IPS DF 6.9 (cell line): Measurements from ENCODE around the gene COQ8A.

Experiments
- DNase-seq: peaks from one replicate; pipeline ENCODE4 v3.0.0-alpha.2; 2013; ENCODE audit warnings: low read depth, low spot score
- H3K27ac ChIP-seq: one replicate; pipeline ENCODE4 v1.5.1; 2013; ENCODE audit warnings: low read length, control low read depth
- H3K27me3 ChIP-seq: 2 replicates; pipeline ENCODE4 v1.6.1; 2013; ENCODE audit warnings: mild to moderate bottlenecking, low read length; ENCODE audit not compliant: control insufficient read depth, insufficient read depth
- H3K36me3 ChIP-seq: 2 replicates; pipeline ENCODE4 v1.6.1; 2013; ENCODE audit warnings: low read length; ENCODE audit not compliant: control insufficient read depth, insufficient read depth
- H3K4me1 ChIP-seq: 2 replicates; pipeline ENCODE4 v1.6.1; 2013; ENCODE audit warnings: low read length; ENCODE audit not compliant: control insufficient read depth, insufficient read depth
- H3K4me3 ChIP-seq: 2 replicates; pipeline ENCODE4 v1.5.1; 2013; ENCODE audit warnings: mild to moderate bottlenecking, low read length
- H3K9me3 ChIP-seq: 2 replicates; pipeline ENCODE4 v1.6.1; 2013; ENCODE audit warnings: low read length, inconsistent platforms; ENCODE audit not compliant: control insufficient read depth, insufficient read depth
- WGBS: extraction: QIAGEN DNeasy Blood & Tissue Kit; methylation state at CpG from one replicate; pipeline ENCODE4 v1.1.7; 2013; ENCODE audit warnings: mixed read lengths, missing lambda C conversion rate; ENCODE audit not compliant: insufficient read length, insufficient coverage; 5-methylcytosine and 5-hydroxymethylcytosine counted together

COQ8A gene

GRCh38 chr1:226960944-226961765 lies 21.1 kb downstream of the COQ8A start:
- no peak for DNase-seq
- Histone ChIP-seq H3K27ac (no peak overlapping the region), H3K9me3 (no peaks in the 10 kb centered on the region), H3K27me3 (no peaks in the 10 kb centered on the region), H3K4me3 (no peak overlapping the region), H3K36me3 (peaks cover 3% of the 10 kb centered on the region; the same call in 1 of the 2 replicates), H3K4me1 (no peaks in the 10 kb centered on the region)
- no CpG with 5 or more reads among the region's 13 CpGs for WGBS

DNA sequence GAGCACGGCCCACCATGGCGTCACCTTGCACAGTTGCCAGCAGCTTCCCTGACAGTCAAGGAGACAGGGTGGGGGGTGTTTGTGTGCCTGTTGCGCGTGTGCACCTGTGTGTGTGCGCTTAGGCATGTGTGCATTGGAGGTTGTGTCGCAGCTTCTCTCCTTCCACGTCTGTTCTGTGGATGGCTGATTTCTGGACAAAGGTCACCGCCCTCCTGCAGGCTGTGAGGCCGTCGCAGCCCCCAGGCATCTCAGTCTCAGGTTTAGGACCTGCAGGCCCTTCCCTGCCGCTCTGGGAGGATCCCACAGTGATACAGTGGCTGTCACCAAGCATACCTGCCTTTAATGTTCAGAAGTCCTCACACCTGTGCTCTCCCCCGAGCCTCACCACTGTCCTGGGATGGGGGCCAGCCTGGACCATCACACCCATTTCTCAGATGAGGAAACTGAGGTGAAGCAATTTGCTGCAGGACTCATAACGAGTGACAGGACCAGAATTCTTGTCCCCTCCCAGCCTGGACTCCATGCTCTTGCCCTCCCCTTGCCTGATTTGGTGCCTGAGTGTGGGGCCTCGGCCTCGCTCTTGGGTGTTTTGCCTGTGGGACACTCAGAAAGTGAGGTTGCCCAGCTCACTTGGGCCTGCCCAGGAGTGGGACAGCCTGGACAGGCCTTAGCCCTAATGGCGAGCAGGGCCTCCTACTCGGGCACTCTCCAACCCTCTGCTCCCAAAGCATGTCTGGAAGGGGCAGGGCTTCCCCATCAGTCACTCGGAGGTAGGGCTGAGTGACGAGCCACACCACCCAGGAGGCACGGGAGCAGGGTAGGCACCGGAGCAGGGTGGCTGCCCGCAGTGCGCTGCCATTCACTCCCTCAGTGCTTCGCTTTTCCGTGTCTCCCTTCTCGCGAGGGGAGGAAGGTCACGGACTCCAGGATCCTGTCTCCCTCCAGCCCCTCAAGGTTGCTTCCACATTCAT lies 22.6 kb downstream of the COQ8A start:
- Histone ChIP-seq H3K9me3 (no peaks in the 10 kb centered on the region), H3K4me3 (no peak overlapping the region), H3K36me3 (peaks cover 3% of the 10 kb centered on the region; the same call in 1 of the 2 replicates), H3K27ac (no peak overlapping the region), H3K4me1 (no peaks in the 10 kb centered on the region), H3K27me3 (no peaks in the 10 kb centered on the region)
- WGBS, result no CpG with 5 or more reads among the region's 28 CpGs
- DNase-seq, result no peak

DNA sequence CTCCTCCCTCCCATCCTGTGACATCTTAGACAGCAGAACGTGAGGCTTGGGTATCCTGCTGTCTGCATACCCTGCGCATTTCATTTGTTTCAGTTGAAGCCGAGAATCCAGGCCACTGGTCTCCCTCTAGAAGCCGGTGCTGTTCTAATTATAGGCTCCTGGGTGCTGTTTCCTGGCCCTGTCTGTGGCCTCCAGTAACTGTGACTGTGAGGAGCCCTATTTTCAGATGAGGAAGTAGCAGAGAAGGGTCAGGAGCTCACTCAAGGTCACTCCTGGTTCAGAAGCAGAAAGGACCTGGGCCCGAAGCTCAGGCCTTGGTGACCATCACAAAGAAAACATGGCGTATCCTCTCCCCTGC lies 24.0 kb downstream of the COQ8A start:
- Histone ChIP-seq H3K9me3 (no peaks in the 10 kb centered on the region), H3K4me3 (no peak overlapping the region), H3K27ac (no peak overlapping the region), H3K4me1 (no peaks in the 10 kb centered on the region), H3K36me3 (peaks cover 3% of the 10 kb centered on the region; the same call in 1 of the 2 replicates), H3K27me3 (no peaks in the 10 kb centered on the region)
- DNase-seq, result no peak
- WGBS, result no CpG with 5 or more reads among the region's 6 CpGs

DNA sequence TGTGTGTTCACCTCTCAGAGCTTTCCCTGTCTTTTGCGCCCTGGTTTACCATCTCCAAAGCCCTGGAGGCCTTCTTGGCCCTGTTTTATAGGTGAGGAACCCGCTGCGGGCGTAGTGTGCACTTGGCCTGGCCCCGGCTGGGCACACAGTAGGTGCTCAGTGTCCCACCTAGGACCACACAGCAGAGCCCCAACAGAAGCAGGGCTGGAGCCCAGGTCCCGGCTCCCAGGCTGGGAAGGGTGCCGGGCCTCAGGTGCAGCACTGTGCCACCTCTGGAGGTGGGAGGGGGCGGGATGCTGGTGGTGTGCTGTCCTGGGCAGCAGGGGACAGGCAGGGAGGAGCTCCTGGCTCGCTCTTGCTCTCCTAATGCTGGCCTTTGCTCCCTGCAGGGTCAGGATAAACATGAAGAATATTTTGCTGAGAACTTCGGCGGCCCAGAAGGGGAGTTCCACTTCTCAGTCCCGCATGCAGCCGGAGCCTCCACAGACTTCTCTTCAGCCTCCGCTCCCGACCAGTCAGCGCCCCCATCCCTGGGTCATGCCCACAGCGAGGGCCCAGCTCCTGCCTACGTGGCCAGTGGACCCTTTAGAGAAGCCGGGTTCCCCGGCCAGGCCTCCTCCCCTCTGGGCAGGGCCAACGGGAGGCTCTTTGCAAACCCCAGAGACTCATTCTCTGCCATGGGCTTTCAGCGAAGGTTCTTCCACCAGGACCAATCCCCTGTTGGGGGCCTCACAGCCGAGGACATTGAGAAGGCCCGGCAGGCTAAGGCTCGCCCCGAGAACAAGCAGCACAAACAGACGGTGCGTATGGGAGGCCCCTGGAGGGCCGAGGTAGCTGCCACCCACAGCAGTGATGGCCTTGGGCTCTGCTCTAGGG lies 24.8 kb downstream of the COQ8A start:
- Histone ChIP-seq H3K4me1 (no peaks in the 10 kb centered on the region), H3K27me3 (no peaks in the 10 kb centered on the region), H3K9me3 (no peaks in the 10 kb centered on the region), H3K4me3 (no peak overlapping the region), H3K27ac (no peak overlapping the region), H3K36me3 (peaks cover 3% of the 10 kb centered on the region; the same call in 1 of the 2 replicates)
- DNase-seq, result no peak
- WGBS, result no CpG with 5 or more reads among the region's 29 CpGs

- Histone ChIP-seq H3K9me3 (no peaks in the 10 kb centered on the region), H3K4me1 (no peaks in the 10 kb centered on the region), H3K36me3 (peaks cover 3% of the 10 kb centered on the region; the same call in 1 of the 2 replicates), H3K27me3 (no peaks in the 10 kb centered on the region), H3K4me3 (no peak overlapping the region), H3K27ac (no peak overlapping the region)
- WGBS, result no CpG with 5 or more reads among the region's 23 CpGs
- DNase-seq, result no peak
Measured at GRCh38 chr1:226965581-226966440, 25.7 kb downstream of the COQ8A start.

GRCh38 chr1:226966683-226967082 lies 26.6 kb downstream of the COQ8A start:
- WGBS, result no CpG with 5 or more reads among the region's 4 CpGs
- H3K9me3 ChIP-seq, result no peaks in the 10 kb centered on the region
- no peaks in the 10 kb centered on the region for H3K4me1 ChIP-seq
- H3K4me3 ChIP-seq, result no peak overlapping the region
- H3K36me3 ChIP-seq, result peaks cover 3% of the 10 kb centered on the region; the same call in 1 of the 2 replicates
- H3K27ac ChIP-seq, result no peak overlapping the region
- DNase-seq, result no peak
- H3K27me3 ChIP-seq, result no peaks in the 10 kb centered on the region

- Histone ChIP-seq H3K4me1 (no peaks in the 10 kb centered on the region), H3K9me3 (no peaks in the 10 kb centered on the region), H3K27ac (no peak overlapping the region), H3K36me3 (peaks cover 3% of the 10 kb centered on the region; the same call in 1 of the 2 replicates), H3K4me3 (no peak overlapping the region), H3K27me3 (no peaks in the 10 kb centered on the region)
- WGBS, result no CpG with 5 or more reads among the region's 3 CpGs
- no peak for DNase-seq
Measured at GRCh38 chr1:226967665-226968064, 27.6 kb downstream of the COQ8A start.

DNA sequence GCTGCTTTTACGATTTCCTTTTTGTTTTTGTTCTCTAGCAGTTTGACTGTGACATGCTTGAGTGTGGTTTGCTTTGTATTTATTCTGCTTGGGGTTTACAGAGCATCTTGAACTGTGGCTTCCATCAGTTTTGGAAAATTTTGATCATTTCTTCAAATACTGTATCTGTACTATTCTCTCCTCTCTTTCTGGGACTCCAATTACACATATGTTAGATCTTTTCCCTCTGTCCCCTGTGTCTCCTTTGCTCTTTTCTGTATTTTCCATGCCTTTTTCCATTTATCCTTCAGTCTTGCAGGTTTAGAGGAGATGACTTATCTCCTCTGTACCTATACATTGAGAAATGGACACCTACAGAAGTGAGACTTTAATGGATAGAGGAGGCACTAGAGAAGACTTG lies 31.7 kb downstream of the COQ8A start:
- no peaks in the 10 kb centered on the region for H3K27me3 ChIP-seq
- H3K4me3 ChIP-seq, result no peak overlapping the region
- no peak overlapping the region for H3K27ac ChIP-seq
- H3K4me1 ChIP-seq, result no peaks in the 10 kb centered on the region
- no CpG with 5 or more reads among the region's 1 CpG for WGBS
- no peaks in the 10 kb centered on the region for H3K36me3 ChIP-seq
- no peak for DNase-seq
- H3K9me3 ChIP-seq, result no peaks in the 10 kb centered on the region

DNA sequence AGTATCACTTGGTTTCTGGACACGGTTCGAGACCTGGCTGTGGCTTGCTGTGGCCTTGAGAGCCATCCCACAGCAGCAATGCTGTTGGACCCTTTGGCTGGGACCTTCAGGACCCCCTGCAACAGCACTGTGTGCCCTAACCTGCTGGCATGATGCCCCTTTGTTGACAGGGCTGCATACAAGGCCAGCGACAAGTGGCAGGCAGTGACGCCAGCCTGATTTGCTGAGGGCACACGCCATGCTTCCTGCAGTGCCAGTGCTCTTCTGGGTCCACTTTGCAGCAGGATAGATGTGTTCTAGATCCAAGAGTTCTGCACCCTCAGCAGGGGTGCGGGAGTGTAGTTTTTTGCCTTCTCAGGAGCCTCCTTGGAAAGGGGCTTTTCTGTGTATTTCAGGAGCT lies 32.8 kb downstream of the COQ8A start:
- H3K4me3 ChIP-seq, result no peak overlapping the region
- DNase-seq, result no peak
- 0 out of 2 replicates have a peak, but pooled peaks cover 2% of the 10 kb centered on the region for H3K36me3 ChIP-seq
- no peaks in the 10 kb centered on the region for H3K4me1 ChIP-seq
- no CpG with 5 or more reads among the region's 6 CpGs for WGBS
- no peaks in the 10 kb centered on the region for H3K27me3 ChIP-seq
- no peaks in the 10 kb centered on the region for H3K9me3 ChIP-seq
- H3K27ac ChIP-seq, result no peak overlapping the region
